ENCODE results near the gene C10orf120.

C10orf120 gene

DNA sequence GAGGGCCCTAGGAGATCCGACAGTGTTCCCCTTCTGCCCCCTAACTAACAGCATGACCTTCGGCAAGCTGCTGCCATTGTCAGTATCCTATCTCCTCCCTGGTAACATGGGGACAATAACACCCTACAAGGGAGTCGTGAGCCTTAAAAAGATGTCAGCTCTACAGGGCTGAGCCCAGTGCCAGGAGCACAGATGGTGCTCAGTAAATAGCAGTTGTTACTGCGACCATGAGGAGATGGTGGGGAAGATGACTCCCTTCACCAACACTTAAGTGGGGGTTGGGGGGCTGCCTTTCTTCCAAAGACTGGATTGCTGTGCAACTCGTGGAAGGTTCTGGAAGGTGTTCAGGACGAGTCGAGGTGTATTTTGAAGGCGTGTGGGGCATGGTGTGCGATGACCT is 29.5 kb upstream of the C10orf120 start:
- no peaks in the 10 kb centered on the region for H3F3A ChIP-seq (ENCODE audit: low read depth)
- TF ChIP-seq EZH2phosphoT487 (IDR thresholded peaks at IDR 0.05; ENCODE audit: borderline replicate concordance), result no peak
- TF ChIP-seq, protein P1, sequence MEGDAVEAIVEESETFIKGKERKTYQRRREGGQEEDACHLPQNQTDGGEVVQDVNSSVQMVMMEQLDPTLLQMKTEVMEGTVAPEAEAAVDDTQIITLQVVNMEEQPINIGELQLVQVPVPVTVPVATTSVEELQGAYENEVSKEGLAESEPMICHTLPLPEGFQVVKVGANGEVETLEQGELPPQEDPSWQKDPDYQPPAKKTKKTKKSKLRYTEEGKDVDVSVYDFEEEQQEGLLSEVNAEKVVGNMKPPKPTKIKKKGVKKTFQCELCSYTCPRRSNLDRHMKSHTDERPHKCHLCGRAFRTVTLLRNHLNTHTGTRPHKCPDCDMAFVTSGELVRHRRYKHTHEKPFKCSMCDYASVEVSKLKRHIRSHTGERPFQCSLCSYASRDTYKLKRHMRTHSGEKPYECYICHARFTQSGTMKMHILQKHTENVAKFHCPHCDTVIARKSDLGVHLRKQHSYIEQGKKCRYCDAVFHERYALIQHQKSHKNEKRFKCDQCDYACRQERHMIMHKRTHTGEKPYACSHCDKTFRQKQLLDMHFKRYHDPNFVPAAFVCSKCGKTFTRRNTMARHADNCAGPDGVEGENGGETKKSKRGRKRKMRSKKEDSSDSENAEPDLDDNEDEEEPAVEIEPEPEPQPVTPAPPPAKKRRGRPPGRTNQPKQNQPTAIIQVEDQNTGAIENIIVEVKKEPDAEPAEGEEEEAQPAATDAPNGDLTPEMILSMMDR (conservative IDR thresholded peaks at IDR 0.05; ENCODE audit: low read length), result no peak
- no peaks in the 10 kb centered on the region for H3K27me3 ChIP-seq (ENCODE audit: insufficient read depth, low read length, poor library complexity, severe bottlenecking)
- H2AFZ ChIP-seq (ENCODE audit: low read length), result no peak overlapping the region
- H3K4me1 ChIP-seq (ENCODE audit: insufficient read depth, low read length, poor library complexity, severe bottlenecking), result no peaks in the 10 kb centered on the region
- no peaks in the 10 kb centered on the region for H3K36me3 ChIP-seq (ENCODE audit: insufficient read depth, low read length)
- no peaks in the 10 kb centered on the region for H3K9me3 ChIP-seq (ENCODE audit: insufficient read depth, low read depth, low read length)
- no peaks in the 10 kb centered on the region for H3K9me2 ChIP-seq (replicated peaks; ENCODE audit: low read depth, low read length)
- no peaks in the 10 kb centered on the region for H3K79me2 ChIP-seq (ENCODE audit: insufficient read depth, low read length)
- H3K4me3 ChIP-seq (ENCODE audit: low read length, poor library complexity, severe bottlenecking), result no peak overlapping the region
- no peaks in the 10 kb centered on the region for H4K20me1 ChIP-seq (ENCODE audit: insufficient read depth, low read length, poor library complexity, severe bottlenecking)
- H3K4me2 ChIP-seq (ENCODE audit: low read depth, low read length, poor library complexity, severe bottlenecking), result no peak overlapping the region
- no peak overlapping the region for H3K9ac ChIP-seq (ENCODE audit: low read depth, low read length, poor library complexity, severe bottlenecking)

DNA sequence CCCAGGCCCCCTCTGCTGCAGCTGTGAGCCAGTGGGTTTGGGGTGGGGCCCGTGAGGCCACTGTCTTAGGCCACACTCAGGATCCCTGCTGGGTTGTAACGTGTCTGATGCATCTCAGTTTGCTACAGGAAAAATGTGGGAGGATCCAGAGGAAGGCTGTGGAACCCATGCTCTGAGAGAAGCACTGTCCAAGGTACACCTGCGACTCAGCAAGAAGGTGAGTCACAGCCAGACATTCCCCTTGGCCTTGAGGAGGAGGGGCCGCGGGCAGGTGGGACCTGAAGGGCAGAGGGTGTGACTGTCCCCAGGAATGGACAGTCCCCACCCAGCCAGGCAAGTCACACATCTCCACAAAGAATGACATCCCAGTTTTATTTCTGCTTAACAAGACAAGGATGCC is 27.8 kb upstream of the C10orf120 start:
- Histone ChIP-seq H3K4me2 (ENCODE audit: low read depth, low read length, poor library complexity, severe bottlenecking) (no peak overlapping the region), H3K9me3 (ENCODE audit: insufficient read depth, low read depth, low read length) (no peaks in the 10 kb centered on the region), H2AFZ (ENCODE audit: low read length) (no peak overlapping the region), H3K79me2 (ENCODE audit: insufficient read depth, low read length) (no peaks in the 10 kb centered on the region), H3K4me1 (ENCODE audit: insufficient read depth, low read length, poor library complexity, severe bottlenecking) (no peaks in the 10 kb centered on the region), H3K9ac (ENCODE audit: low read depth, low read length, poor library complexity, severe bottlenecking) (no peak overlapping the region), H3K36me3 (ENCODE audit: insufficient read depth, low read length) (no peaks in the 10 kb centered on the region), H3K4me3 (ENCODE audit: low read length, poor library complexity, severe bottlenecking) (no peak overlapping the region), H3F3A (ENCODE audit: low read depth) (no peaks in the 10 kb centered on the region), H3K27me3 (ENCODE audit: insufficient read depth, low read length, poor library complexity, severe bottlenecking) (no peaks in the 10 kb centered on the region), H3K9me2 (replicated peaks; ENCODE audit: low read depth, low read length) (no peaks in the 10 kb centered on the region), H4K20me1 (ENCODE audit: insufficient read depth, low read length, poor library complexity, severe bottlenecking) (no peaks in the 10 kb centered on the region)
- no peak for TF ChIP-seq EZH2phosphoT487 (IDR thresholded peaks at IDR 0.05; ENCODE audit: borderline replicate concordance)
- TF ChIP-seq, protein P1 (conservative IDR thresholded peaks at IDR 0.05; ENCODE audit: low read length), result no peak

DNA sequence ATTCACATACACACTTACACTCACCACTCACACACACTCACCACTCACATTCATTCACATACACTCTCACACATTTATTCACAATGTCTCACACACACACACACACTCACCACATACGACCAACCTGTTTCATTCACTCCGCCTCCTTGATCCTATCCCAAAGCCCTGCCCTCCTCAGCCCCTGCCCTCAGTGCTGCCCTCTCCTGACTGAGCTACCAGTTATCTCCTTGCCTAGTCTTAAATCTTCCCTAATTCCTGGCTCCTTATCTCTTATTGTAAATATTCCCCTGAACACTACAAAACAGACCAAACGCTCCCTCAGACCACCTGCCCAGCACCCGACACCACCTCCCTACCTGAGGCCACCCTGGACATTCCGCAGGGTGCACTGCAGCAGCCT is 26.1 kb upstream of the C10orf120 start:
- no peak overlapping the region for H3K9ac ChIP-seq (ENCODE audit: low read depth, low read length, poor library complexity, severe bottlenecking)
- H3K4me1 ChIP-seq (ENCODE audit: insufficient read depth, low read length, poor library complexity, severe bottlenecking), result no peaks in the 10 kb centered on the region
- H4K20me1 ChIP-seq (ENCODE audit: insufficient read depth, low read length, poor library complexity, severe bottlenecking), result no peaks in the 10 kb centered on the region
- H3F3A ChIP-seq (ENCODE audit: low read depth), result no peaks in the 10 kb centered on the region
- no peaks in the 10 kb centered on the region for H3K36me3 ChIP-seq (ENCODE audit: insufficient read depth, low read length)
- no peaks in the 10 kb centered on the region for H3K79me2 ChIP-seq (ENCODE audit: insufficient read depth, low read length)
- H3K4me2 ChIP-seq (ENCODE audit: low read depth, low read length, poor library complexity, severe bottlenecking), result no peak overlapping the region
- H3K27me3 ChIP-seq (ENCODE audit: insufficient read depth, low read length, poor library complexity, severe bottlenecking), result no peaks in the 10 kb centered on the region
- H2AFZ ChIP-seq (ENCODE audit: low read length), result no peak overlapping the region
- H3K4me3 ChIP-seq (ENCODE audit: low read length, poor library complexity, severe bottlenecking), result no peak overlapping the region
- H3K9me3 ChIP-seq (ENCODE audit: insufficient read depth, low read depth, low read length), result no peaks in the 10 kb centered on the region
- TF ChIP-seq EZH2phosphoT487 (IDR thresholded peaks at IDR 0.05; ENCODE audit: borderline replicate concordance), result no peak
- TF ChIP-seq, protein P1 (conservative IDR thresholded peaks at IDR 0.05; ENCODE audit: low read length), result no peak
- no peaks in the 10 kb centered on the region for H3K9me2 ChIP-seq (replicated peaks; ENCODE audit: low read depth, low read length)
